ENCODE results near the gene FXYD4. TPM values are rescaled to one million over a fixed set of nuclear protein-coding genes. Genes with fewer than 3 reads are reported as not detected.

Gene FXYD4
- total RNA-seq, 1 experiment from 2014 or later = not detected

DNA sequence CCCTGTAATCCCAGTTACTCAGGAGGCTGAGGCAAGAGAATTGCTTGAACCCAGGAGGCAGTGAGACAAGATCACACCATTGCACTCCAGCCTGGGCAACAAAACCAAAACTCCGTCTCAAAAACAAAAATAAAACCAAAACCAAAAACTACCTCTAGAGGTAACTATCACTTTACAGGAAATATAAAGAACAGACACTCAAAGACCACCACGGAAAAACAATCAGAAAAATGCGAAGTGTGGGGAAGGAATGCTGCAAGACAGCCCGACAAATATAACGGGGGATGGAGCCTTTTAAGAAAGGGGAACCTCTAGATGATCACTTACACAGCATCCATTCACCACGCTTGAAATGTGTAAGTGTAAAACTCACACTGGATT, 33.3 kb downstream of the FXYD4 start:
- H3K4me1 ChIP-seq (ENCODE audit: low read length) = peaks cover 71% of the 10 kb centered on the region
- no peaks in the 10 kb centered on the region for H3K9me2 ChIP-seq (replicated peaks; ENCODE audit: insufficient read depth, low read length)
- H4K20me1 ChIP-seq (ENCODE audit: insufficient read depth, low read depth, low read length) = peaks cover 58% of the 10 kb centered on the region
- H3K4me2 ChIP-seq (ENCODE audit: low read depth, low read length, poor library complexity, severe bottlenecking) = peak overlapping the region; percentile 92
- peak; percentile 63 for DNase-seq
- H3K79me2 ChIP-seq (ENCODE audit: low read length) = peaks cover 96% of the 10 kb centered on the region
- peak overlapping the region; percentile 40 for H3K9ac ChIP-seq (ENCODE audit: low read length)
- no peak overlapping the region for H2AFZ ChIP-seq (ENCODE audit: low read length)
- peak overlapping the region; percentile 50 for H3K27ac ChIP-seq (ENCODE audit: low read length)
- H3K9me3 ChIP-seq (ENCODE audit: low read length) = no peaks in the 10 kb centered on the region
- peaks cover 28% of the 10 kb centered on the region for H3K36me3 ChIP-seq (ENCODE audit: insufficient read depth, low read length)
- H3K27me3 ChIP-seq (ENCODE audit: low read length) = no peaks in the 10 kb centered on the region
- H3K4me3 ChIP-seq (ENCODE audit: low read length) = peak overlapping the region; percentile 98

DNA sequence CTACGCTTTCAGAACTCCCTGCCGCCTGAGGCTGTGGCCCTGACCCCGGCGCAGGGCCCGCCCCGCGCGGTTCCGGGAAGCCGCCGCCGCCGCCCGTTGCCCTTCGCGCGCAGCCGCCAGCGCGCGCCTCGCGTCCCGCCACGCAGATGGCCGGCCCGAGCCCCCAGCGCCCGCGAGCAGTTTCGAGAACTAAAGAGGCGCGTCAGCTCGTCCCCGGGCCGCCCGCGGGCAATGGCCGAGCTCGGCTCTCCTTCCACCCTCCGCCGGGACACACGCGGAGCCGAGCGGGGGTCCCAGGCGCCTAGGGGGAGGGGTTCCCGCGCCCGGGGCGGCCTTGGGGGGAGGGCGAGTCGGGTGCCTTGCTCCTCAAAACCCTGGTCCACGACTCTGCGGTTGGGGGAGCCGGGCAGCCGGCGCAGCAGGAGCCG, 35.7 kb downstream of the FXYD4 start:
- Histone ChIP-seq H2AFZ (ENCODE audit: low read length) (no peak overlapping the region), H3K36me3 (ENCODE audit: insufficient read depth, low read length) (peaks cover 12% of the 10 kb centered on the region; the same call in 1 of the 2 replicates), H3K4me1 (ENCODE audit: low read length) (peaks cover 54% of the 10 kb centered on the region), H3K9me3 (ENCODE audit: low read length) (no peaks in the 10 kb centered on the region), H3K4me3 (ENCODE audit: low read length) (peak overlapping the region; percentile 98), H3K9ac (ENCODE audit: low read length) (peak overlapping the region; percentile 95), H3K9me2 (replicated peaks; ENCODE audit: insufficient read depth, low read length) (no peaks in the 10 kb centered on the region), H3K4me2 (ENCODE audit: low read depth, low read length, poor library complexity, severe bottlenecking) (peak overlapping the region; percentile 92), H3K27ac (ENCODE audit: low read length) (peak overlapping the region; percentile 89), H3K27me3 (ENCODE audit: low read length) (no peaks in the 10 kb centered on the region), H3K79me2 (ENCODE audit: low read length) (peaks cover 71% of the 10 kb centered on the region), H4K20me1 (ENCODE audit: insufficient read depth, low read depth, low read length) (peaks cover 39% of the 10 kb centered on the region)
- peak; percentile 83 for DNase-seq

DNA sequence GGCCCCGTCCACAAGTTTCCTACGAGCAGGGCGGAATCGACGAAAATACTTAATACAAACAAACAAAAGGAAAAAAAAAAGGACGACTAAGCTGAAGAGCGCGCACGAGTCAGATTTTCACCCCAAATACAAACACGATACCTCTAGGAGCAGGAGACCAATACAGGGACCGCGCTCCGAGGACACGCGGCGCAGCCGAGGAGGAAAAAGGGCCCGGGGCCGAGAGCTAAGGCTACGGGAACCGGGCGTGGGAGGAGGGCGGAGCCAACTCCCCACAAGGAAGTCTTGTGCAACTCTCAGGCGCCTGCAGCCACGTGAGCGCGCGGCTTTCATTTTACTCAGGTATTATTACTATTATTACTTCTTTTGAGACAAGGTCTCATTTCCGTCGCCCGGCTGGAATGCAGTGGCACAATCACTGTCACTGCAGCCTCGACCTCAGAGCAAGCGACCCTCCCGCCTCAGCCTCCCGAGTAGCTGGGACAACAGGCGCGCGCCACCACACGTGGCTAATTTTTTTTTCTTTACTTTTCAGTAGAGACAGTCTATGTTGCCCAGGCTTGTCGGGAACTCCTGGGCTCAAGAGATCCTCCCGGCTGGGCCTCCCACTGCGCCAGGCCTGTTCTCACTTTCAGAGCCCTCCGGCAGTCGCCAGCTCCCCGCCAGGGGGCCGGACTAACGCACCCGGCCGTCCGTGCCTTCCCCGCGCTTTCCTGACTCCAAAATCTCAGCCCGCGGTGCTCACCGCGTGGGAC, 36.3 kb downstream of the FXYD4 start:
- Histone ChIP-seq H4K20me1 (ENCODE audit: insufficient read depth, low read depth, low read length) (peaks cover 34% of the 10 kb centered on the region), H2AFZ (ENCODE audit: low read length) (no peak overlapping the region), H3K4me3 (ENCODE audit: low read length) (peak overlapping the region; percentile 98), H3K79me2 (ENCODE audit: low read length) (peaks cover 65% of the 10 kb centered on the region), H3K36me3 (ENCODE audit: insufficient read depth, low read length) (peaks cover 12% of the 10 kb centered on the region; the same call in 1 of the 2 replicates), H3K9me3 (ENCODE audit: low read length) (no peaks in the 10 kb centered on the region), H3K9ac (ENCODE audit: low read length) (peak overlapping the region; percentile 95), H3K9me2 (replicated peaks; ENCODE audit: insufficient read depth, low read length) (no peaks in the 10 kb centered on the region), H3K27me3 (ENCODE audit: low read length) (no peaks in the 10 kb centered on the region), H3K4me2 (ENCODE audit: low read depth, low read length, poor library complexity, severe bottlenecking) (peak overlapping the region; percentile 92), H3K27ac (ENCODE audit: low read length) (peak overlapping the region; percentile 89), H3K4me1 (ENCODE audit: low read length) (peaks cover 48% of the 10 kb centered on the region)
- DNase-seq = peak; percentile 95

DNA sequence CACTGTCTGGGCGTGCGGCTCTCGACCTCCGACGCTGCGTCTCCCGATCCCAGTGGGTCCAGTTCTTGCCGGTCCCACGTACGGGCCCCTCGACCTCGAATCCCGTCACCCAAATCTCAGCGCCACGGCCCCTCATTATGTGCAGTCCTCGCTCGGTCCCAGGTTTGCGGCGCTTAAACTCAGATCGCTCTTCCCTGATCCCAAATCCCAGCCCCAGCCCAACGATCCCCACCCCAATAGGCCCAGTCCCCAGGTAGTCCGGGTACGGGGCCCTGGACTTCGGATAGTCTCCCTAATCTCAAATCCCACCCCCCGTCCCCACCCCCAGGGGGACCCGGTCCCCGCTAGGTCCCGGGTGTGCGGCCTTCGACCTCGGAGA, 36.9 kb downstream of the FXYD4 start:
- Histone ChIP-seq H3K4me3 (ENCODE audit: low read length) (peak overlapping the region; percentile 98), H3K9ac (ENCODE audit: low read length) (peak overlapping the region; percentile 95), H3K27ac (ENCODE audit: low read length) (peak overlapping the region; percentile 89), H4K20me1 (ENCODE audit: insufficient read depth, low read depth, low read length) (peaks cover 28% of the 10 kb centered on the region), H2AFZ (ENCODE audit: low read length) (no peak overlapping the region), H3K4me1 (ENCODE audit: low read length) (peaks cover 42% of the 10 kb centered on the region), H3K9me3 (ENCODE audit: low read length) (no peaks in the 10 kb centered on the region), H3K36me3 (ENCODE audit: insufficient read depth, low read length) (peaks cover 12% of the 10 kb centered on the region; the same call in 1 of the 2 replicates), H3K9me2 (replicated peaks; ENCODE audit: insufficient read depth, low read length) (no peaks in the 10 kb centered on the region), H3K27me3 (ENCODE audit: low read length) (no peaks in the 10 kb centered on the region), H3K4me2 (ENCODE audit: low read depth, low read length, poor library complexity, severe bottlenecking) (peak overlapping the region; percentile 92), H3K79me2 (ENCODE audit: low read length) (peaks cover 59% of the 10 kb centered on the region)
- no peak for DNase-seq

DNA sequence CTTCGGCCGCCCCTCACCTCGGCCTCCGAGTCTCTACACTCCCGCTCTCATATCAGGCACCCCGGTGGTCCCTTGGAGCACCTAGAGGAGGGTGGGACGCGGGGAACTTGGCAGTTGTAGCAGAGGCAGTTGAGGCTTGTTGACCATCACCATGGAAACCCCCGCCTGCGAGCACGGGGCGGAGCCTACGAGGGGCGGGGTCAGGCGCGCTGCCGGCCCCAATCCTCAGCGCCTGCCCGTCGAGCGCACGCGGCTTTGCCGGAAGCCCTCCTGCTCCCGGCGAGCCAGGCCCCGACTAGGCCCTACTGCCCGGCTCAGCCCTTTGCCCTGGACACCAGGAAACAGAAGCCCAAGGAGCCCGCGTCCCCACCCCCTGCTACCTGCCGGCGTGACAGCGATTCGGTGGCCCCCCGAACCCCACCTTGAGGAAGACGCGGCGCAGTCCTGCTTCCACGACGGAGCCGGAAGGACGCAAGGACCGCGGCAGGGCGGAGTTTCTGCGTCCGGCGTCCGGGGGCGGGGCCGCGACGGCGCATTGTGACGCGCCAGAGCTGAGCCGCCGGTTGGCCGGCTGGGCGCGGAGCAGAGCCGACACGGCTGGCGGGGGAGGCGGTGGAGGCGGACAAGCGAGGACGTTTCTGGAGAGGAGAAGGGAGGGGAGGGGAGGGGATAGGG, 37.4 kb downstream of the FXYD4 start, which contains the start of gene HNRNPF:
Gene HNRNPF, minus strand, starts transcription at position 477 of the 675 bp plus-strand sequence. CDS start 21,302 bp downstream, outside the sequence.
- no peaks in the 10 kb centered on the region for H3K27me3 ChIP-seq (ENCODE audit: low read length)

DNA sequence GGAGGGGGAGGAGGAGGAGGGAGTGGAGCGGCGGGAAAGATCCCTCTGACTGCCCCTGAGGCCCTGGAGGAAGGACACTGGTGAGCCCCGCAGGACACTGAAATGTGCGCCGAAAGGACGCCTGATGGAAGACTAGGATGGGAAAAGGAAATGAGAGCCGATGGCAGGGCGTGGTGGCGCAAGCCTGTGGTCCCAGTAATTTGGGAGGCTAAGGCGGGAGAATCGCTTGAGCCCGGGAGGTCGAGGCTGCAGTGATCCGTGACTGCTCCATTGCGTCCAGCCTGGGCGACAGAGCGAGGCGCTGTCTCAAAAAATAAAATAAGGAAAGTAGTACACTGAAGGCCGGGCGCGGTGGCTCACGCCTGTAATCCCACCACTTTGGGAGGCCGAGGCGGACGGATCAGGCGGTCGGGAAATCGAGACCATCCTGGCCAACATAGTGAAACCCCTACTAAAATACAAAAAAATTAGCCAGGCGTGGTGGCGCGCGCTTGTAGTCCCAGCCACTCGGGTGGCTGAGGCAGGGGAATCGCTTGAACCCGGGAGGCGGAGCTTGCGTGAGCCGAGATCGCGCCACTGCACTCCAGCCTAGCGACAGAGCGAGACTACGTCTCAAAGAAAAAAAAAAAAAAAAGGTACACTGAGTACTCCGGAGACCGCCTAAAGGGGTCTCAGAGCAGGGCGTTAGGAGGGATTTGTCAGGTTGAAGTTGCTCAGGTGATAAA, 38.1 kb downstream of the FXYD4 start:
- Histone ChIP-seq H3K27ac (ENCODE audit: low read length) (peak overlapping the region; percentile 66; the same call in 1 of the 2 replicates), H3K9ac (ENCODE audit: low read length) (peak overlapping the region; percentile 95), H3K79me2 (ENCODE audit: low read length) (peaks cover 47% of the 10 kb centered on the region), H3K4me2 (ENCODE audit: low read depth, low read length, poor library complexity, severe bottlenecking) (peak overlapping the region; percentile 92), H3K27me3 (ENCODE audit: low read length) (no peaks in the 10 kb centered on the region), H3K9me3 (ENCODE audit: low read length) (no peaks in the 10 kb centered on the region), H3K4me3 (ENCODE audit: low read length) (peak overlapping the region; percentile 98), H3K9me2 (replicated peaks; ENCODE audit: insufficient read depth, low read length) (no peaks in the 10 kb centered on the region), H3K4me1 (ENCODE audit: low read length) (peaks cover 30% of the 10 kb centered on the region), H2AFZ (ENCODE audit: low read length) (no peak overlapping the region), H3K36me3 (ENCODE audit: insufficient read depth, low read length) (peaks cover 7% of the 10 kb centered on the region; the same call in 1 of the 2 replicates), H4K20me1 (ENCODE audit: insufficient read depth, low read depth, low read length) (peaks cover 16% of the 10 kb centered on the region)
- peak; percentile 72 for DNase-seq

More for the DNA sequence above, 37.4 kb downstream of the FXYD4 start, which contains the start of gene HNRNPF:
- Histone ChIP-seq H3K9me2 (replicated peaks; ENCODE audit: insufficient read depth, low read length) (no peaks in the 10 kb centered on the region), H3K4me1 (ENCODE audit: low read length) (peaks cover 37% of the 10 kb centered on the region), H3K9ac (ENCODE audit: low read length) (peak within 1 kb of the TSS; percentile 95), H3K4me3 (ENCODE audit: low read length) (peak within 1 kb of the TSS; percentile 98), H2AFZ (ENCODE audit: low read length) (no peak within 1 kb of the TSS; the same call in 1 of the 2 replicates), H3K36me3 (ENCODE audit: insufficient read depth, low read length) (peaks cover 12% of the 10 kb centered on the region; the same call in 1 of the 2 replicates), H4K20me1 (ENCODE audit: insufficient read depth, low read depth, low read length) (peaks cover 23% of the 10 kb centered on the region), H3K27ac (ENCODE audit: low read length) (peak within 1 kb of the TSS; percentile 89), H3K4me2 (ENCODE audit: low read depth, low read length, poor library complexity, severe bottlenecking) (peak within 1 kb of the TSS; percentile 92), H3K79me2 (ENCODE audit: low read length) (peaks cover 54% of the 10 kb centered on the region), H3K9me3 (ENCODE audit: low read length) (no peaks in the 10 kb centered on the region)
- peak; percentile 98 for DNase-seq

DNA sequence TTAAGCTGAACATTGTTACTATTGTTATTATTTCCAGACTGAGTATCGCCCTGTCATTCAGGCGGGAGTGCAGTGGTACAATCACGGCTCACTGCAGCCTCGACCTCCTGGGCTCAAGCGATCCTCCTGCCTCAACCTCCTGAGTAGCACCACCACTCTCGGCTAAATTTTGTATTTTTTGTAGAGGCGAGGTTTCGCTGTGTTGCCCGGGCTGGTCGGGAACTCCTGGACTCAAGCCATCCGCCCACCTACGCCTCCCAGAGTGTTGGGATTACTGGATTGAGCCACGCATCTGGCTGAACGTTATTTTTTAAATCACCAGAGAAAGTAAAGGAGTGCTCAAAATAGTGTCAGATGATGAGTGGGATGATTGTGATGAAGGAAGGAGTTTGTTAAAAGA, 38.9 kb downstream of the FXYD4 start:
- DNase-seq = no peak
- Histone ChIP-seq H3K79me2 (ENCODE audit: low read length) (peaks cover 39% of the 10 kb centered on the region), H3K9me2 (replicated peaks; ENCODE audit: insufficient read depth, low read length) (no peaks in the 10 kb centered on the region), H3K4me1 (ENCODE audit: low read length) (peaks cover 22% of the 10 kb centered on the region), H3K9me3 (ENCODE audit: low read length) (no peaks in the 10 kb centered on the region), H3K27me3 (ENCODE audit: low read length) (no peaks in the 10 kb centered on the region), H3K4me3 (ENCODE audit: low read length) (peak overlapping the region; percentile 98; the same call in 1 of the 2 replicates), H4K20me1 (ENCODE audit: insufficient read depth, low read depth, low read length) (peaks cover 11% of the 10 kb centered on the region), H3K27ac (ENCODE audit: low read length) (peak overlapping the region; percentile 66; the same call in 1 of the 2 replicates), H3K36me3 (ENCODE audit: insufficient read depth, low read length) (0 out of 2 replicates have a peak, but pooled peaks cover 3% of the 10 kb centered on the region), H3K4me2 (ENCODE audit: low read depth, low read length, poor library complexity, severe bottlenecking) (peak overlapping the region; percentile 92), H2AFZ (ENCODE audit: low read length) (no peak overlapping the region), H3K9ac (ENCODE audit: low read length) (peak overlapping the region; percentile 95)
